Lung (tissue), 12 donors: Measurements from ENCODE around the gene CD44. TPM values are rescaled to one million over a fixed set of nuclear protein-coding genes. Genes with fewer than 3 reads are reported as not detected.
"Not testable (repeated sequence)": the region's sequence is repeated elsewhere in the genome, so short reads cannot be mapped to it uniquely, and the experiment has no call there.

Experiments used
- ATAC-seq: fragments of 200-7000 bp; cut with Tn5 transposase; one replicate; pipeline ENCODE4 v1.9.1; 2020; ENCODE audit warnings: moderate number of reproducible peaks; ENCODE audit not compliant: insufficient read depth, low FRiP score
- DNase-seq, 3 donors: peaks; one replicate each; pipeline ENCODE4 v3.0.0-alpha.2; 2013 to 2017
- H3K27ac ChIP-seq, 2 donors: one replicate each; pipeline ENCODE4 v1.5.1; 2013; ENCODE audit warnings: mild to moderate bottlenecking in 2 of 2, moderate library complexity in 2 of 2, control low read depth in 1 of 2, inconsistent platforms in 1 of 2, low read depth in 1 of 2, low read length in 1 of 2
- H3K27me3 ChIP-seq, 3 donors: one replicate each; pipeline ENCODE4 v1.5.1; 2013; ENCODE audit warnings: low read length in 2 of 3; ENCODE audit not compliant: control insufficient read depth in 3 of 3, insufficient read depth in 3 of 3
- H3K36me3 ChIP-seq, 4 donors: one replicate each; pipeline ENCODE4 v1.5.1; 2013; ENCODE audit warnings: low read length in 4 of 4, mild to moderate bottlenecking in 1 of 4, moderate library complexity in 1 of 4; ENCODE audit not compliant: control insufficient read depth in 4 of 4, insufficient read depth in 4 of 4
- H3K4me1 ChIP-seq, 5 donors: one replicate each; pipeline ENCODE4 v1.5.1; 2013; ENCODE audit warnings: low read length in 5 of 5, mild to moderate bottlenecking in 2 of 5, moderate library complexity in 1 of 5; ENCODE audit not compliant: control insufficient read depth in 5 of 5, insufficient read depth in 5 of 5
- H3K4me3 ChIP-seq: one replicate; pipeline ENCODE4 v1.5.1; 2013; ENCODE audit warnings: mild to moderate bottlenecking, control low read depth, moderate library complexity
- H3K9ac ChIP-seq, 2 donors: one replicate each; pipeline ENCODE4 v1.5.1; 2013; ENCODE audit warnings: low read length in 2 of 2, control low read depth in 1 of 2; ENCODE audit not compliant: insufficient read depth in 1 of 2
- H3K9me3 ChIP-seq, 4 donors: one replicate each; pipeline ENCODE4 v1.5.1; 2013; ENCODE audit warnings: low read length in 3 of 4, mild to moderate bottlenecking in 1 of 4, moderate library complexity in 1 of 4; ENCODE audit not compliant: control insufficient read depth in 4 of 4, insufficient read depth in 3 of 4
- WGBS, 2 donors: extraction: QIAGEN DNeasy Blood & Tissue Kit; methylation state at CpG; one replicate each; pipeline ENCODE4 v1.1.7; 2013; 5-methylcytosine and 5-hydroxymethylcytosine counted together
- polyA plus RNA-seq, 2 donors: library from polyadenylated mRNA; stranded (reverse); fragments of 200-250 nt; gene quantifications; one replicate each; pipeline ENCODE4 v1.2.1, GENCODE V29; 2013
- total RNA-seq, 2 donors: library from RNA; depleted of rRNA in 1 of 2; stranded (reverse); fragments of >200 nt in 1 of 2; gene quantifications; one replicate each; pipeline ENCODE4 v1.2.1, GENCODE V29; 2014 to 2021
- TF ChIP-seq, protein P1 (sequence below): IDR thresholded peaks from 2 replicates; pipeline ENCODE4 v1.5.1; 2012; ENCODE audit warnings: mild to moderate bottlenecking; ENCODE audit errors: control extremely low read depth, extremely low read depth
- donor health status: control.
- donor health status: control.
- donor health status: Bipolar disorder and iron deficiency.
- donor health status: healthy.
- donor health status: DM: yes; HTN: yes; CAD: no.

The CD44 gene
- total and polyA plus RNA-seq, 4 donors, result 115 to 636 (median 544) TPM

DNA sequence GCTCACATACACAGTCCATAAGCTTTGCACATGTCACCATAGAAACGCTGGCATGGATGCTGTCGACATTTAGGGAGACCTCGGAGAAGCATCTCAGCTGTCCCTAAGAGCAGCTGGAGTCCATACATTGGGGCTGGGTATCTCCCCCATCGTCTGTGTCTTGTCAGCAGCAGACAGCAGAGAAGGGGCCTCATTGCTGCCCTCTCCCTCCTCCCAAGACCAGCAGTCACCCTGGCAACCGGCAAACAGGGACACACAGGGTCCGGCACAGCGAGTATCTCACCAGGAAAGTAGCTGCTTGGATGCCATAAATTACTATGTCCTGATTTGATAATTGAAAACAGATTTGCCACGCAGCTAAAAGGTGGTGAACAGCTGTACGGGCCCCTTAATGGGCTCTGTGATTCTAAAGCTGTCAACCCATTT, 84.4 kb downstream of the CD44 start:
- WGBS, 2 donors, result 69 to 75% methylated on average over 9 of the region's 9 CpGs
- Histone ChIP-seq H3K9me3 (no peaks in the 10 kb centered on the region), H3K9ac (peak overlapping the region in 1 of 2 donors; percentile 50), H3K27ac (no peak overlapping the region), H3K27me3 (no peaks in the 10 kb centered on the region), H3K36me3 (peaks cover 4 to 24% (median 9%) of the 10 kb centered on the region in 4 donors), H3K4me3 (no peak overlapping the region), H3K4me1 (peaks cover 0 to 22% (median 3%) of the 10 kb centered on the region in 5 donors)
- DNase-seq (peak; percentile 98 to 99 (median 99)), ATAC-seq (no peak)
- TF ChIP-seq, protein P1, sequence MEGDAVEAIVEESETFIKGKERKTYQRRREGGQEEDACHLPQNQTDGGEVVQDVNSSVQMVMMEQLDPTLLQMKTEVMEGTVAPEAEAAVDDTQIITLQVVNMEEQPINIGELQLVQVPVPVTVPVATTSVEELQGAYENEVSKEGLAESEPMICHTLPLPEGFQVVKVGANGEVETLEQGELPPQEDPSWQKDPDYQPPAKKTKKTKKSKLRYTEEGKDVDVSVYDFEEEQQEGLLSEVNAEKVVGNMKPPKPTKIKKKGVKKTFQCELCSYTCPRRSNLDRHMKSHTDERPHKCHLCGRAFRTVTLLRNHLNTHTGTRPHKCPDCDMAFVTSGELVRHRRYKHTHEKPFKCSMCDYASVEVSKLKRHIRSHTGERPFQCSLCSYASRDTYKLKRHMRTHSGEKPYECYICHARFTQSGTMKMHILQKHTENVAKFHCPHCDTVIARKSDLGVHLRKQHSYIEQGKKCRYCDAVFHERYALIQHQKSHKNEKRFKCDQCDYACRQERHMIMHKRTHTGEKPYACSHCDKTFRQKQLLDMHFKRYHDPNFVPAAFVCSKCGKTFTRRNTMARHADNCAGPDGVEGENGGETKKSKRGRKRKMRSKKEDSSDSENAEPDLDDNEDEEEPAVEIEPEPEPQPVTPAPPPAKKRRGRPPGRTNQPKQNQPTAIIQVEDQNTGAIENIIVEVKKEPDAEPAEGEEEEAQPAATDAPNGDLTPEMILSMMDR, result no peak

DNA sequence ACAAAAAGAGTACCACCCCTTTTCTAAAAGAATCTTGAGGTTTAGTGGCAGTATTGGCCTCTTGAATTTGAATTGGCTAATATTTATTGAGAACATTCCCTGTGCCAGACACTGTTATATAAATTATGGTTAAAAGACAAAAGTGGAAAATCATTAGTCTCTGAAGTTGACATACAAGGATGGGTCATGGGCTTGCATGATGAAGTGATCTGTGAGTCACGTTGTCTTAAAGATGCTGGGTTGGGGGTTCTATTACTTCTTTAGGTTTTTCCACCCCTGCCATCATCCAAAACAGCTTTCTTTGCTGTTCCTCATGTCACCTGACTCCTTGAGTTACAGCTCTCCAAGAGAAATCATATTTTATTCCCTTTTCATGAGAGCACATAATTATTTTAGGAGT, 85.0 kb downstream of the CD44 start:
- Histone ChIP-seq H3K9me3 (no peaks in the 10 kb centered on the region), H3K27ac (no peak overlapping the region), H3K9ac (peak overlapping the region in 1 of 2 donors; percentile 50), H3K36me3 (peaks cover 7 to 26% (median 9%) of the 10 kb centered on the region in 4 donors), H3K27me3 (no peaks in the 10 kb centered on the region), H3K4me3 (no peak overlapping the region), H3K4me1 (peaks cover 0 to 23% (median 3%) of the 10 kb centered on the region in 5 donors)
- DNase-seq (no peak), ATAC-seq (no peak)
- 92 to 93% methylated on average over 1 of the region's 1 CpG for WGBS, 2 donors
- TF ChIP-seq, protein P1, result no peak

DNA sequence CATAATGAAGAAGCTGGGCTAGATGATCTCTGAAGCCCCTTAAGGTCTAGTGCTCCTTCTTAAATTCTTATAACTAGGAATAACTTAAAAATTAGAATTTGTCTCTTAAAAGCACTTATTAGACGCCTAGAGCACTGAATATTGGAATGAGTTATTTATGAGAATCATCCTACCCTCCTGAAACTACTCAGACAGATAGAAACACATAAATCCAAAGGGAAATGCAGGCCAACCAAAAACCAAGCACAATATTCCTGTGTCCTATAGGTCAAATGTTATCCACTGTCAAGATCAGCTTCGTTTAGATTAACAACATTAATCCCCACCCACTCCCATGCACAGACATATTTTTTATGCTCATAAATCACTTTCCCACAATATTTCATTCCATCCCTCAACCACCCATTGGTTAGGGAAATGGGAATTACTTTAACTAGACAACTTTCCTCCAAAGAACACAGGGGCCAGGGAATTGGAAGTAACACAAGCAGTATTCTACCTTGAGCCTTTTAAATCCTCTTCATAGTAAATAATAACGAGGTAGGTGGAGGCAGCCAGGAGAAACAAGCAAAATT, 87.1 kb downstream of the CD44 start:
- TF ChIP-seq, protein P1, result no peak
- WGBS, 2 donors, result 67 to 80% methylated on average over 3 of the region's 3 CpGs
- no peak for ATAC-seq
- peaks cover 0 to 24% (median 18%) of the 10 kb centered on the region in 4 donors for H3K36me3 ChIP-seq
- H3K4me1 ChIP-seq, result peaks cover 0 to 23% (median 3%) of the 10 kb centered on the region in 5 donors
- no peak for DNase-seq
- H3K4me3 ChIP-seq, result no peak overlapping the region
- no peak overlapping the region for H3K9ac ChIP-seq
- no peaks in the 10 kb centered on the region for H3K9me3 ChIP-seq
- H3K27ac ChIP-seq, result no peak overlapping the region
- no peaks in the 10 kb centered on the region for H3K27me3 ChIP-seq

DNA sequence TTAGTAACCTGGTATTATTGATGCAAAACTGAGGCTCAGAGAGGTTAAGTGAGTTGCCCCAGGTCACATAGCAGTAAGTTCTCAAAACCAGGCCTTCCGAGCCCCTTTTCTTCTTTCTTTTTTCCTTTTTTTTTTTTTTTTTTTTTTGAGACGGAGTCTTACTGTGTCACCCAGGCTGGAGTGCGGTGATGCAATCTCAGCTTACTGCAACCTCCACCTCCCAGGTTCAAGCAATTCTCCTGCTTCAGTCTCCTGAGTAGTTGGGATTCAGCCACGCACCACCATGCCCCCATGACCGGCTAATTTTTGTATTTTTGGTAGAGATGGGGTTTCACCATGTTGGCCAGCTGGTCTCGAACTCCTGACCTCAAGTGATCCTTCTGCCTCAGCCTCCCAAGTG, 87.8 kb downstream of the CD44 start:
- 52 to 80% methylated on average over 6 of the region's 6 CpGs for WGBS, 2 donors
- not testable (repeated sequence) for H3K4me3 ChIP-seq, ATAC-seq, DNase-seq, H3K27me3 ChIP-seq, H3K9me3 ChIP-seq, H3K9ac ChIP-seq
- H3K36me3 ChIP-seq, result peaks cover 0 to 19% (median 18%) of the 10 kb centered on the region in 4 donors
- H3K27ac ChIP-seq, result peak overlapping the region in 1 of 2 donors; percentile 61
- peaks cover 0 to 23% (median 3%) of the 10 kb centered on the region in 5 donors for H3K4me1 ChIP-seq
